WTC11 (cell line): ENCODE results near the gene DISP3. TPM values are rescaled to one million over a fixed set of nuclear protein-coding genes. Genes with fewer than 3 reads are reported as not detected.

Experiments used
- ATAC-seq: fragments of 200-7000 bp; cut with Tn5 transposase; 2 replicates; pipeline ENCODE4 v1.10.0; 2021; ENCODE audit warnings: mild to moderate bottlenecking, moderate library complexity
- CTCF ChIA-PET: fragments of 300-600 bp; sonication (Branson Sonifier 250); formaldehyde crosslinking; loops from one replicate; lab custom pipeline; 2021; ENCODE audit warnings: antibody characterized with exemption; lab: Charles Lee
- POLR2A ChIA-PET: fragments of 350-600 bp; sonication (Branson Sonifier 250); formaldehyde crosslinking; loops from one replicate; lab custom pipeline; 2021; ENCODE audit warnings: antibody characterized with exemption; lab: Charles Lee
- DNase-seq: peaks from one replicate; pipeline ENCODE4 v3.0.0; 2021; ENCODE audit warnings: low spot score
- H3K27ac Mint-ChIP-seq: 2 replicates; pipeline ENCODE4 v1.8.0; 2021; ENCODE audit warnings: mixed read lengths
- H3K27me3 Mint-ChIP-seq: 2 replicates; pipeline ENCODE4 v1.8.0; 2021; ENCODE audit warnings: low read depth, mild to moderate bottlenecking, moderate library complexity, mixed read lengths
- H3K36me3 Mint-ChIP-seq: 2 replicates; pipeline ENCODE4 v1.8.0; 2021; ENCODE audit warnings: mixed read lengths
- H3K4me1 Mint-ChIP-seq: 2 replicates; pipeline ENCODE4 v1.8.0; 2022; ENCODE audit warnings: mixed read lengths
- H3K4me3 Mint-ChIP-seq: 2 replicates; pipeline ENCODE4 v1.8.0; 2021; ENCODE audit warnings: mild to moderate bottlenecking, moderate library complexity, mixed read lengths
- H3K9me3 Mint-ChIP-seq: 2 replicates; pipeline ENCODE4 v1.8.0; 2021; ENCODE audit warnings: mixed read lengths
- ATF1 ChIP-seq: sonication (generic); formaldehyde crosslinking; IDR thresholded peaks from 2 replicates; pipeline ENCODE4 v1.8.1; 2023; ENCODE audit warnings: mild to moderate bottlenecking, moderate library complexity, missing genetic modification reagents
- CBFB ChIP-seq: sonication (generic); formaldehyde crosslinking; IDR thresholded peaks from 2 replicates; pipeline ENCODE4 v1.8.1; 2022; ENCODE audit warnings: mild to moderate bottlenecking, low read depth, missing genetic modification reagents
- E2F1 ChIP-seq: sonication (generic); formaldehyde crosslinking; IDR thresholded peaks from 2 replicates; pipeline ENCODE4 v1.8.0; 2022; ENCODE audit warnings: mild to moderate bottlenecking, missing genetic modification reagents
- EMX1 ChIP-seq: fragments of 250-450 bp; sonication (Bioruptor Pico); IDR thresholded peaks from 2 replicates; pipeline ENCODE4 v1.8.0; 2021; ENCODE audit warnings: mild to moderate bottlenecking
- ESRRA ChIP-seq: sonication (generic); formaldehyde crosslinking; IDR thresholded peaks from 2 replicates; pipeline ENCODE4 v1.8.1; 2022; ENCODE audit warnings: mild to moderate bottlenecking, missing genetic modification reagents, borderline replicate concordance
- GABPB1 ChIP-seq: sonication (generic); formaldehyde crosslinking; IDR thresholded peaks from 2 replicates; pipeline ENCODE4 v1.8.1; 2023; ENCODE audit warnings: mild to moderate bottlenecking, missing genetic modification reagents
- IRF2 ChIP-seq: sonication (generic); formaldehyde crosslinking; IDR thresholded peaks from 2 replicates; pipeline ENCODE4 v1.8.0; 2022; ENCODE audit warnings: low read depth, missing genetic modification reagents, borderline replicate concordance
- JUN ChIP-seq: sonication (generic); formaldehyde crosslinking; IDR thresholded peaks from 2 replicates; pipeline ENCODE4 v1.8.0; 2023; ENCODE audit warnings: mild to moderate bottlenecking, missing genetic modification reagents
- MAX ChIP-seq: sonication (generic); formaldehyde crosslinking; IDR thresholded peaks from 2 replicates; pipeline ENCODE4 v1.8.0; 2022; ENCODE audit warnings: mild to moderate bottlenecking, missing genetic modification reagents
- MYBL2 ChIP-seq: sonication (generic); formaldehyde crosslinking; IDR thresholded peaks from 2 replicates; pipeline ENCODE4 v1.8.1; 2023; ENCODE audit warnings: mild to moderate bottlenecking, moderate library complexity, missing genetic modification reagents
- NFATC4 ChIP-seq: fragments of 250-450 bp; sonication (Bioruptor Pico); IDR thresholded peaks from 2 replicates; pipeline ENCODE4 v1.9.0; 2021; ENCODE audit warnings: mild to moderate bottlenecking
- NR3C1 ChIP-seq: sonication (generic); formaldehyde crosslinking; conservative IDR thresholded peaks from 2 replicates; pipeline ENCODE4 v1.8.1; 2023; ENCODE audit warnings: low read depth, mild to moderate bottlenecking, missing genetic modification reagents
- PRDM15 ChIP-seq: sonication (generic); formaldehyde crosslinking; IDR thresholded peaks from 2 replicates; pipeline ENCODE4 v1.8.0; 2022; ENCODE audit warnings: missing genetic modification reagents
- RORB ChIP-seq: fragments of 250-450 bp; sonication (Bioruptor Pico); IDR thresholded peaks from 2 replicates; pipeline ENCODE4 v1.9.0; 2021; ENCODE audit warnings: mild to moderate bottlenecking
- ZBTB21 ChIP-seq: sonication (generic); formaldehyde crosslinking; IDR thresholded peaks from 2 replicates; pipeline ENCODE4 v1.8.1; 2023; ENCODE audit warnings: mild to moderate bottlenecking, missing genetic modification reagents, borderline replicate concordance
- ZMAT4 ChIP-seq: fragments of 250-450 bp; sonication (Bioruptor Pico); IDR thresholded peaks from 2 replicates; pipeline ENCODE4 v1.9.0; 2021; ENCODE audit warnings: mild to moderate bottlenecking
- ZNF219 ChIP-seq: sonication (generic); formaldehyde crosslinking; IDR thresholded peaks from 2 replicates; pipeline ENCODE4 v1.8.0; 2023; ENCODE audit warnings: missing genetic modification reagents, mild to moderate bottlenecking, borderline replicate concordance
- ZNF281 ChIP-seq: sonication (generic); formaldehyde crosslinking; IDR thresholded peaks from 2 replicates; pipeline ENCODE4 v1.8.0; 2023; ENCODE audit warnings: mild to moderate bottlenecking, missing genetic modification reagents
- ZNF317 ChIP-seq: sonication (generic); formaldehyde crosslinking; IDR thresholded peaks from 2 replicates; pipeline ENCODE4 v1.8.1; 2023; ENCODE audit warnings: low read depth, mild to moderate bottlenecking, moderate library complexity, missing genetic modification reagents, borderline replicate concordance
- ZNF396 ChIP-seq: fragments of 250-450 bp; sonication (Bioruptor Pico); IDR thresholded peaks from 2 replicates; pipeline ENCODE4 v1.8.0; 2021; ENCODE audit warnings: mild to moderate bottlenecking, moderate library complexity, borderline replicate concordance
- total RNA-seq: library from RNA; stranded (reverse); gene quantifications from 3 replicates; pipeline ENCODE4 v1.2.3, GENCODE V29; 2021

The DISP3 gene
- total RNA-seq, 1 experiment from 2014 or later, result 6.0 TPM

GRCh38 chr1:11514366-11514765 lies 35.4 kb downstream of the DISP3 start:
- CTCF ChIA-PET, result no interaction called here
- no peak overlapping the region for H3K27ac Mint-ChIP-seq
- ATAC-seq, result no peak

GRCh38 chr1:11515368-11516300 lies 36.7 kb downstream of the DISP3 start:
- Mint-ChIP-seq H3K36me3 (peaks cover 19% of the 10 kb centered on the region), H3K27ac (no peak overlapping the region), H3K27me3 (no peaks in the 10 kb centered on the region), H3K9me3 (peaks cover 22% of the 10 kb centered on the region), H3K4me3 (no peak overlapping the region), H3K4me1 (peaks cover 5% of the 10 kb centered on the region; the same call in 1 of the 2 replicates)
- ChIA-PET POLR2A (no interaction called here), CTCF (interaction anchor here (0.9 to 1.4 kb wide), 2 partner anchors 57 to 274 kb away, joined by 3 to 5 read pairs; no protein-coding TSS in a partner anchor)
- no peak for TF ChIP-seq EMX1 (CRISPR knock-in tag)
- TF ChIP-seq MAX (CRISPR knock-in tag), result no peak
- no peak for TF ChIP-seq E2F1 (CRISPR knock-in tag)
- TF ChIP-seq ZNF396 (CRISPR knock-in tag), result no peak
- TF ChIP-seq MYBL2 (CRISPR knock-in tag), result no peak
- TF ChIP-seq ZNF219 (CRISPR knock-in tag), result no peak
- no peak for TF ChIP-seq GABPB1
- no peak for TF ChIP-seq ZNF317 (CRISPR knock-in tag)
- ATAC-seq, result no peak; the same call in 1 of the 2 replicates
- peak; percentile 10 for DNase-seq

More at GRCh38 chr1:11514366-11514765, 35.4 kb downstream of the DISP3 start:
- no peak overlapping the region for H3K4me3 Mint-ChIP-seq
- POLR2A ChIA-PET, result no interaction called here
- peaks cover 20% of the 10 kb centered on the region for H3K36me3 Mint-ChIP-seq
- TF ChIP-seq NR3C1 (CRISPR knock-in tag) (no peak), ZBTB21 (CRISPR knock-in tag) (no peak), ZMAT4 (CRISPR knock-in tag) (no peak), NFATC4 (CRISPR knock-in tag) (no peak), ATF1 (CRISPR knock-in tag) (no peak)
- TF ChIP-seq, all 79 proteins: peak for 0
- H3K9me3 Mint-ChIP-seq, result peaks cover 31% of the 10 kb centered on the region
- no peaks in the 10 kb centered on the region for H3K27me3 Mint-ChIP-seq
- DNase-seq, result no peak
- peaks cover 5% of the 10 kb centered on the region; the same call in 1 of the 2 replicates for H3K4me1 Mint-ChIP-seq

GRCh38 chr1:11516961-11517635 lies 38.1 kb downstream of the DISP3 start:
- peaks cover 8% of the 10 kb centered on the region for H3K36me3 Mint-ChIP-seq
- POLR2A ChIA-PET, result no interaction called here
- ATAC-seq (no peak), DNase-seq (peak; percentile 6)
- H3K27ac Mint-ChIP-seq, result no peak overlapping the region
- H3K4me1 Mint-ChIP-seq, result peaks cover 12% of the 10 kb centered on the region
- CTCF ChIA-PET, result interaction anchor here (1.4 kb wide), 2 partner anchors 38 to 55 kb away, joined by 3 to 5 read pairs; partner anchors contain the start of gene DISP3
- H3K4me3 Mint-ChIP-seq, result no peak overlapping the region
- peaks cover 9% of the 10 kb centered on the region for H3K9me3 Mint-ChIP-seq
- H3K27me3 Mint-ChIP-seq, result no peaks in the 10 kb centered on the region
- TF ChIP-seq JUN (CRISPR knock-in tag), result no peak
- TF ChIP-seq ZNF281 (CRISPR knock-in tag), result no peak
- TF ChIP-seq IRF2 (CRISPR knock-in tag), result no peak
- TF ChIP-seq ESRRA, result no peak
- TF ChIP-seq PRDM15 (CRISPR knock-in tag), result no peak
- TF ChIP-seq RORB (CRISPR knock-in tag), result no peak
- no peak for TF ChIP-seq NR3C1 (CRISPR knock-in tag)
- TF ChIP-seq CBFB (CRISPR knock-in tag), result no peak
